Neural cell (in vitro differentiated cells): ENCODE data around the gene PLEKHA7.

Experiments used
- EZH2 ChIP-seq: fragments of 200-600, 300-800 bp; shearing (Covaris generic), sonication (generic); IDR thresholded peaks from 2 replicates; pipeline ENCODE4 v1.6.1; 2014; ENCODE audit warnings: antibody characterized with exemption, low read length, borderline replicate concordance, mild to moderate bottlenecking; ENCODE audit not compliant: insufficient read depth, poor library complexity, severe bottlenecking
- POLR2AphosphoS5 ChIP-seq: IDR thresholded peaks from 2 replicates; pipeline ENCODE4 v1.6.1; 2012
- RAD21 ChIP-seq: fragments of 450-650 bp; conservative IDR thresholded peaks from 2 replicates; pipeline ENCODE4 v1.6.1; 2014; ENCODE audit warnings: antibody characterized with exemption, mild to moderate bottlenecking, moderate library complexity
- TAF1 ChIP-seq: IDR thresholded peaks from 2 replicates; pipeline ENCODE4 v1.6.1; 2012; ENCODE audit warnings: low read depth
- TF ChIP-seq, protein P1 (sequence below): fragments of 450-650 bp; IDR thresholded peaks from 2 replicates; pipeline ENCODE4 v1.5.1; 2014; ENCODE audit warnings: antibody characterized with exemption, mild to moderate bottlenecking, moderate library complexity; ENCODE audit not compliant: poor library complexity, severe bottlenecking
- TF ChIP-seq, protein P2 (sequence below): IDR thresholded peaks from 2 replicates; pipeline ENCODE4 v1.6.1; 2012; ENCODE audit warnings: borderline replicate concordance

DNA sequence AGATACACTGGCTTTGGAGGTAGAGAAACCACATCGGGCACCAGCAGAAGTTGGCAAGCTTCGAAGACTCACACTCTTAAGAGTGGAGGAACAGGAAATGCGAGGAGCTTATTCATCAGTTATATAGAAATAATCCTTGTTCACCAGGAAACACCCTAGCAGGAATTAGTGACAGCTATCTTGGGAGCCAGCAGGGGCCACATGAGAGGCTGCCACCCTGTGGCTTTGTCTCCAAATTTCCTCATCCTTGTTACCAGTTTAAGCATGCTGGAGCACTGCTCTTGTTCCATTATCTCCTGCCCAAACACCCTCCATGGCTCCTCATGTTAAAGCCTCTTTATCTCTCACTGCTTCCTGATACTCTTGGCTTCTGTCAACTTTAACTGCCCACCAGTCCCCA, 131.0 kb downstream of the PLEKHA7 start:
- no peak for TF ChIP-seq EZH2
- TF ChIP-seq, protein P1, sequence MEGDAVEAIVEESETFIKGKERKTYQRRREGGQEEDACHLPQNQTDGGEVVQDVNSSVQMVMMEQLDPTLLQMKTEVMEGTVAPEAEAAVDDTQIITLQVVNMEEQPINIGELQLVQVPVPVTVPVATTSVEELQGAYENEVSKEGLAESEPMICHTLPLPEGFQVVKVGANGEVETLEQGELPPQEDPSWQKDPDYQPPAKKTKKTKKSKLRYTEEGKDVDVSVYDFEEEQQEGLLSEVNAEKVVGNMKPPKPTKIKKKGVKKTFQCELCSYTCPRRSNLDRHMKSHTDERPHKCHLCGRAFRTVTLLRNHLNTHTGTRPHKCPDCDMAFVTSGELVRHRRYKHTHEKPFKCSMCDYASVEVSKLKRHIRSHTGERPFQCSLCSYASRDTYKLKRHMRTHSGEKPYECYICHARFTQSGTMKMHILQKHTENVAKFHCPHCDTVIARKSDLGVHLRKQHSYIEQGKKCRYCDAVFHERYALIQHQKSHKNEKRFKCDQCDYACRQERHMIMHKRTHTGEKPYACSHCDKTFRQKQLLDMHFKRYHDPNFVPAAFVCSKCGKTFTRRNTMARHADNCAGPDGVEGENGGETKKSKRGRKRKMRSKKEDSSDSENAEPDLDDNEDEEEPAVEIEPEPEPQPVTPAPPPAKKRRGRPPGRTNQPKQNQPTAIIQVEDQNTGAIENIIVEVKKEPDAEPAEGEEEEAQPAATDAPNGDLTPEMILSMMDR: no peak
- no peak for TF ChIP-seq RAD21
- TF ChIP-seq POLR2AphosphoS5: no peak
- TF ChIP-seq, protein P2, sequence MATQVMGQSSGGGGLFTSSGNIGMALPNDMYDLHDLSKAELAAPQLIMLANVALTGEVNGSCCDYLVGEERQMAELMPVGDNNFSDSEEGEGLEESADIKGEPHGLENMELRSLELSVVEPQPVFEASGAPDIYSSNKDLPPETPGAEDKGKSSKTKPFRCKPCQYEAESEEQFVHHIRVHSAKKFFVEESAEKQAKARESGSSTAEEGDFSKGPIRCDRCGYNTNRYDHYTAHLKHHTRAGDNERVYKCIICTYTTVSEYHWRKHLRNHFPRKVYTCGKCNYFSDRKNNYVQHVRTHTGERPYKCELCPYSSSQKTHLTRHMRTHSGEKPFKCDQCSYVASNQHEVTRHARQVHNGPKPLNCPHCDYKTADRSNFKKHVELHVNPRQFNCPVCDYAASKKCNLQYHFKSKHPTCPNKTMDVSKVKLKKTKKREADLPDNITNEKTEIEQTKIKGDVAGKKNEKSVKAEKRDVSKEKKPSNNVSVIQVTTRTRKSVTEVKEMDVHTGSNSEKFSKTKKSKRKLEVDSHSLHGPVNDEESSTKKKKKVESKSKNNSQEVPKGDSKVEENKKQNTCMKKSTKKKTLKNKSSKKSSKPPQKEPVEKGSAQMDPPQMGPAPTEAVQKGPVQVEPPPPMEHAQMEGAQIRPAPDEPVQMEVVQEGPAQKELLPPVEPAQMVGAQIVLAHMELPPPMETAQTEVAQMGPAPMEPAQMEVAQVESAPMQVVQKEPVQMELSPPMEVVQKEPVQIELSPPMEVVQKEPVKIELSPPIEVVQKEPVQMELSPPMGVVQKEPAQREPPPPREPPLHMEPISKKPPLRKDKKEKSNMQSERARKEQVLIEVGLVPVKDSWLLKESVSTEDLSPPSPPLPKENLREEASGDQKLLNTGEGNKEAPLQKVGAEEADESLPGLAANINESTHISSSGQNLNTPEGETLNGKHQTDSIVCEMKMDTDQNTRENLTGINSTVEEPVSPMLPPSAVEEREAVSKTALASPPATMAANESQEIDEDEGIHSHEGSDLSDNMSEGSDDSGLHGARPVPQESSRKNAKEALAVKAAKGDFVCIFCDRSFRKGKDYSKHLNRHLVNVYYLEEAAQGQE: no peak
- no peak for TF ChIP-seq TAF1
